Activated CD8-positive, alpha-beta memory T cell treated with anti-CD3 and anti-CD28 coated beads, Interleukin-2, amount 50 U/mL, for 48 hours (primary cell): Measurements from ENCODE around the gene KCTD12.
A peak's percentile ranks its signal among the peaks of the same experiment; 100 is the strongest.

Source experiments
- DNase-seq: peaks from one replicate; pipeline ENCODE4 v3.0.0-alpha.2; 2020

Gene KCTD12

DNA sequence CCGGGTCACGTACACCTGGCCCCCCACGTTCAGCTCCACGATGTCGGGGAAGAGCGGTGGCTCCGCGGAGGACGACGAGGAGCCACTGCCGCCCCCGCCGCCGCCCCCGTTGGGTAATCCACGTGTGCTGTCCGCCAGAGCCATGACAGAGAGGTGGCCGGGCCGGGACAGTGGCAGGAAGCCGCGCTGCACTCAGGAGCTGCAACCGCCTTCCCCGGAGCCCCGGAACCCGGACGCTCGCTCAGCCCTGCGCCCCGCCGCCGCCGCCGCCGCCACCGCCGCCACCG lies 257 bp downstream of the KCTD12 start:
- DNase-seq, result no peak

DNA sequence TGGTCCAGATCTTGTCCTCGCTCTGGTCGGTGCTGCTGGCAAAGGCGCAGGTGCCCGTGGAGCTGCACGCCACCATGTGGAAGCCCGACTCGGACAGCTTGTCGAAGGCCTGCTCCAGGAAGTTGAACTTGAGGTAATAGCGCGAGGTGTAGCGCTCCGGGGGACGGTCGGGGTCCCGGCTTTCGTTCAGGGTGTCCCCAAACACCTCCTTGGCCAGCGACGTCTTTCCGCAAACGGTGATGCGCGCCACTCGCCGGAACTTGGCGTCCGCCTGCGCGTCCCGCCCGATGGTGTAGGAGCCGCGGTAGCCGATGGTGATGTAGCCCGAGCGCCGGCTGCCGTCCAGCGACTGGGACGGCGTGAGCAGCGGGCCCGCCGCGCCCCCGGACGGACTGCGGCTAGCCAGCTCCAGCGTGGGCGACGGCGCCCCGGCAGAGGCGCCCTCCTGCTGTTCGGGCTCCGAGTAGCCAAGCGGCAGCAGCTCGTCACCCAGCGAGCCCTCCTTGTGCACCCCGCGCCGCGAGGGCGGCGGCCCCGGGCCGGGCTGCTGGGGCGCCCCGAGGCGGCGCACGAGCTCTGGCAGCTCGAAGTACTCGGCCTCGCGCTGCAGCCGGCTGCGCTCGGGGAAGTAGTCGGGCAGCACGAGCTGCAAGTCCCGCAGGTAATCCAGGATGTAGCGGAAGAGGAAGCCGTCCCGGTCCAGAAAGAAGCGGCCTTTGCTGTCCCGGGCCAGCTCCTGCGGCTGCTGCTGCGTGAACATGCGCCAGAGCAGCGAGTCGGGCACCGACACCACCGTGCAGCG lies 801 bp downstream of the KCTD12 start:
- peak; percentile 80 for DNase-seq

DNA sequence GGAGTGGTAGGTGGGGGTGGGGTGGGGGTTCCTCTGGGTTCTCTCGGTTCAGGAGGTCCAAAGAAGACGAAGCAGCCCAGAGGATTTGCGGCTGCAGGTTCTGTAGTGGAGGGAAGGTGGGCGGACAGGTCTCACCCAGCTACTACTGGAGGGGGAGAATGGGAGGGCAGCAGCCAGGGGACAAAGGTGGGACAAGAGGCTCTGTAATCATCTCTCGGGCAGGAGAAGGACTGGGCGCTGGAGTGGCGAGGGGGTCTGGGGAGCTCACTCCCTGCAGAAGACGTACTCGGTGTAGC lies 1.4 kb downstream of the KCTD12 start:
- DNase-seq, result no peak

DNA sequence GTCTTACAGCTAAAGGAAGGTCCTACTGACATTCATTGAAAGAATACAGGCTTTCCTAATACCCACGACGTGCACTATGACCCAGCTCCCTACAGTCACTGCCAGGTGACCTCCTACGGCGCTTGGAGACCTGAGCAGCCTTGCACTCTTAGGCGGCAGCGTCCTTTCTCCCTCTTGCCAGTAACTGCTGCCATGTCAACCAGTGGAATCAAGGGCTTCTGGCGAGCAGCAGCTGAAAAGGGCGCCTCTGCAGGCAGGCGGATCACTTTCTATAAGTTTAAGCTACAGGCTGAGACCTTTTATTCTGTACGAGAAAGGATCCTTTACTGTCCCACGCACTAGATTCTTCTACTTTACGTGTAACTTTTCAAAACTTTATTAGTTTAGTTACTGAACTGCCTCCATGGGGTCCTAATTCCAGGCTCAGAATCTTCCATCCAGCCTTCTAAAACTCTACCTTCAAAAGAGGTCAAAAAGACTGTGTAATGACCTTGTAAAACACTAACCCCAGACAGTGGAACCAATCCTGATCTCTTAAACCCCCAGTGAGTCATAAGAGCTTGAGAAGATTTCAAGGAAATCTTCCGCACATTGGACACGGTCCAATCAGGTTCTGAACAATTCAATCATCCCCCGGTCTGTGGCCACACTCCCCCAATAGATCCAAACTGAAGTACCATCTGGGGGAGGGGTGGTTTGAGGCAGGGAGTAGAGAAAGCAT lies 1.9 kb downstream of the KCTD12 start:
- DNase-seq, result peak; percentile 55

DNA sequence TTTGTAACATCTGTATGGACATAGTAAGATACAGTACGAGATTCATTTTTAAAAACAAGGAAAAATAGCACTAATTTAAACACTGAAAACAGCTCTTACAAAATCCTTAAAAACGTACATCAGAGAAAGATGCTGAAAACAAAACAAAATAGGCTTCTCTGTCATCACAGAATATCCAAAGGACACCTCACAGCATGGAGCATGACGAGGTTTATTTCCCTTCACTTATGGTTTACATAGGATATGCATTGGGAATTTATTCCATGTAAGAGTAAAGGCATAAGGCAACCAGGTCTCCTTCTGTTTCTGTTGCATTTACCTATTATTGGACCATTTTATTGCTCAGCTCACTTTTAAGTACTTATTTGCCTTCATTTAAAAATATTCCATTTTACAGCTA lies 3.0 kb downstream of the KCTD12 start:
- no peak for DNase-seq

DNA sequence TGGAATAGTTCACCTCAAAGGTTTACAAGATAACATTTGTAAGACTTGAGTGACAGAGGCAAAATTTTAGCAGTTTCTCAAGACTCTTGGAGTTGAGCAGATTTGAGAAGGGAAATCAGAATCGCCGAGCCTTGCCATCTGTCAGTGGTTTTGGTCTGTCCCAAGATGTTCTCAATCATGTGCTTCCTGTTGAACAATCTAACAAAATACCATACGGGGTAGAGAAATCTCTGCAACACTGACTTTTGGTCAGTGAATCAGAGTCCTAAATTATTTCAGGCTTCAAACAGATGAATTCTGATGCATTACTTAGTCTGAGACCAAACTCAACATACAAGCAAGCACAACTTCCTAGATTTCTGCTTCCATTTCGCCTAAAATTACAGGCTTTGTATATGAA lies 3.8 kb downstream of the KCTD12 start:
- no peak for DNase-seq

DNA sequence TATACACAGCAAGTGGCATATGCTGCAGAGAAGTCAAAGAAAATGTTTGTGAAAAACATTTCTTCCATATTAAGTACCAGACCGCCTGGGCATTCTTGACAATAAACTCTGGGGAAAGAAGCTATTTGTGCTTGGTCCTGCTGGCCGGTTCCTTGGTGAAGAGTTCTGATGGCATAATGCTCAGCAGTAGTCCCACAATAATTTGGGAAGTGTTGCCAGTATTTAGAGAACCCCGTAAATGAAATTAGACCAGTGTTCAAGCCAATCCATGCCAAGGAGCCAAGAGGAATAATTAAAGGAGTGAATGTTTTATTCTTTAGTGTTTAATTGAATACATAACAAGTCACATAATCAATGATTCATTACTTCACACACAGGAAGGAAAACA lies 6.3 kb downstream of the KCTD12 start:
- DNase-seq, result no peak

DNA sequence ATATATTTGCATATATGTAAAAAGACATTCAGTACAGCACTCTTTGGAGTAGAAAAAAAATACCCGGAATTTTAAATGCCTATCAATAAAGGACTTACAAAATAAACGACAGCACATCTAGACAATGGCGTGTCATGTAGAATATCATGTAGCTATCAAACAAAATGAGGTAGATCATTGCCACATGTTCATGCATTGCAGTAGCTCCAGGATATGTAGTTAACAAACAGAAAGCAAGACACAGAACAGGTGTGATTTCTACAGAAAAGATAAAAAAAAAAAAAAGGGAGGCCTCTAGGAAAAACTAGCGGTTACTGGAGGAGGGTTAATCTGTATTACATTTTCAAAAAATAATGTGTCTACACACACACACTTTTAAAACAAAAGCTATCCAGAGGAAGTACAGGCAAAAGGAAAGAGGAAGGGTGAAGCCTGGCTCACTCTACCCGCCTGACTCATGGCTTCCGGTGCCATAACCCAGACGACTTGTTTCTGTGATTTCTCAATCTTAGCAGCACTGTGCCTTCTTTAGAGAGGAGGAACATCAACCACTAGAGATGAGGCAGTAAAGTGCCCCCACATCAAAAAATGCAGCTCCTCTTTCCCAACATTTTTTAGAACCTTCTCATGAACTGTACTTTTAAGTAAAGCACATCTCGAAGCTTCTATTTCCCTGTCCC lies 6.9 kb downstream of the KCTD12 start:
- peak; percentile 63 for DNase-seq

DNA sequence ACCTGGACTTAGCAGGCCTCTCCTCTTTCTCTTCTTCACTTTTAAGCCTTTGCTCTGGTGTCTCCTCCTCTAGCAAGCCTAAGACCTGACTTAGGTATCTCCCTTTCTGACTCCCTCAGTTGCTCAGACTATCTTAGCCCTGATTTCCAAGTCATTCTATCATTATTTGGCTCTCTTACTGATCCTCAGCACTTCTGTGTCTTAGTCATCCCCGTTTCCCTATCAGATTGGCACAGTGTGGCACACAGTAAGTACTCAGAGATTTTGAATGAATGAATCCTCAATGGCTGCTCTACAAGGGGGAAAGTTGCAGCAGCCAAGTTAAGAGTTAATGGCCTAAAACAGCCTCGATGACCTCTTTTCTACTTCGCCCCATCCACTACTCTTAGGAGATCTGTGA lies 8.2 kb downstream of the KCTD12 start:
- DNase-seq, result no peak

DNA sequence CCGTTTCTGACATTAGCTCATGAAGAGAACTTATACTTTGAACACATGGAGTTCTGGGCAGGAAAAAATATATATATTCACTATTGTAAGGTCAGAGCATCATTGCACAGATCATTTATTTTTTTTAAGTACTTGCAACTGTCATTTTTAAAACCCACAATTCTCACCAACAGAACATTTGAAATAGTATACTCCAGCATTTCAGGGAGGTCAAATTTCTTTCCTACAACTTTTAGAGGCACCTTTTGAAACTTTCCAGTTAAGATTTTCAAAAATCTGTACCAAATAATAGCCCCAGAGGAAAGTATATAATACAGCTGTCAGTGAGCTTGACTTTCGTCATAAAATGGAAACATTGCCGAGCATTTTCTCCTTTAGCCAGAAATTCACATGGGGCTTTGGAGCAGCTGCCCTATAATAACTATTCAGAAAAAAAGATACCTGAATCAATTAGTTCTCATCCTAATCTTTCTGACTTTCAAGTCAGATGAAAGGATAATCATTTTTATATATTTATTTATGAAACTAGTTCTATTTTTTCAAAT lies 10.9 kb downstream of the KCTD12 start:
- DNase-seq, result no peak

DNA sequence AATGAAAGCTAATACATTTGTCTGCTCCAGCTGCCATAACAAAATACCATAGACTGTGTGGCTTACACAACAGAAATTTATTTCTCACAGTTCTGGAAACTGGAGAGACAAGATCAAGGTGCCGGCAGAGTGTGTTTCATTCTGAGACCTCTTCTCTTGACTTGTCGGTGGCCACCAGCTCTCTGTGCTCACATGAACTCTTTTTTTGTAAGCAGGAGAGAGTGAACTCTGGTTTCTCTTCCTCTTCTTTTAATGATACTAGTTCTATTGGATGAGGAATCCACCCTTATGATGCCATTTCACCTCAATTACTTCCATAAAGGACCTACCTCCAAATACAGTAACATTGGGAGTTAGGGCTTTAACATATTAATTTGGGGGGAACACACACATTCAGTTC lies 11.7 kb downstream of the KCTD12 start:
- no peak for DNase-seq

DNA sequence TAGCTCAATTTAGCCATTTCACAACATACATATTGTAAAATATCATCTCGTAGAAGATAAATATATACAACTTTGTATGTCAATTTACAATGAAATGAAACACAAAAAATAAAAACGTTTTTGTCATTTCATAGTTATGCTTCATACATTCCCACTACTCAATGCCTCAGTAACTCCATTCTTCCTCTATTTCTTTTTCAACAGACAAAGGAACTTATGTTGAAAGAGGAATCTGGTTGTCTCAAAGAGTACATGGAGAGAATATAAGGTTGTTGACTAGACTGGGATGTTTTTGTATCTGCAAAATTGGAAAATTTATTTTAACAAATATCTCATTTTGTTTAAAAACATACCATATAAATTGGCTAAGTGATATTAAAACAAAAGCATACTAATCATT lies 12.8 kb downstream of the KCTD12 start:
- DNase-seq, result no peak

DNA sequence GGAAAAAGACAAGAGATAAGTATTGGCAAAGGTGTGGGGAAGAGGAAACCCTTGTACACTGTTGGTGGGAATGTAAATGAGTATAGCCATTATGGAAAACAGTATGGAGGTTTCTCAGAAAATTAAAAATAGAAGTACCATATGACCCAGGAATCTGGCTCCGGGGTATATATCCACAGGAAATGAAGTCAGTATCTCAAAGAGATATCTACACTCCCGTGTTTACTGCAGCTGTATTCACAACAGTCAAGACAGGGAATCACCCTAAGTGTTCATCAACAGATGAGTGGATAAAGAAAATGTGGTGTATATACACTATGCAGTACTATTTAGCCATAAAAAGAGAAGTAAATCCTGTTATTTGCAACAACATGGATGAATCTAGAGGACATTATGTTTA lies 13.5 kb downstream of the KCTD12 start:
- DNase-seq, result no peak

DNA sequence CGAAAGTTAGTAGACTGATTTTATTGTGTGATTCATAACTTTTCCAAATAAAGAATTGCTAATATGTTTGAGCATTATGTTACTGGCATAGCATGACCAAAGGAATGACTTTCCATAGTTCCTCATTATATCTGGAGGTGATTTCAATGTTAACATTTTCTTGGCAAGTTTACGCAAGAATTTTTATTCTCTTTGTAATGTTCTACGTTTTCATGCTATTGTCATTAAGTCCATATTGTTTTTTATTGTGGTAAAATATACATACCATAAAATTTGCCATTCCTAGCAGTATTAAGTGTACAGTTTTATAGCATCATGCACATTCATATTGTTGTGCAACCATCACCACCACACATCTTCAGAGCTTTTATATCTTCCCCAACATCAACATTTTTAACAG lies 14.8 kb downstream of the KCTD12 start:
- no peak for DNase-seq

DNA sequence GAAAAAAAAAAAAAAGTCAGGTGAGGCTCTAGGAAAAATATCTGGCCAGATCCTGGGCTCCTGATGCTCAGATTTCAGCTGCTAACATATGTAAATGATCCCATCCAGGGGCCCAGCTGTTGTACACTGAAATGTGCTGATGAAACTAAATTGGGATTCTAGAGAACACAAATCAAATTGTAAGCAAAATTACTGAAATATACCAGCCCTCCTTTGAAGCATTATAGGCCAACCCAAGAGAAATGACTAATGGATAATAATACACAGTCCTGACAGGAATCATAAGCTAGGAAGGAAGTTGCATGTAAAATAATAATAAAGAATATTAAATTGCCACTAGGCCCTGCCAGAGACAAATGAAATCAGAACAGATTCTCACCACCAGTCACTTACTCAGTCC lies 17.8 kb downstream of the KCTD12 start:
- no peak for DNase-seq

DNA sequence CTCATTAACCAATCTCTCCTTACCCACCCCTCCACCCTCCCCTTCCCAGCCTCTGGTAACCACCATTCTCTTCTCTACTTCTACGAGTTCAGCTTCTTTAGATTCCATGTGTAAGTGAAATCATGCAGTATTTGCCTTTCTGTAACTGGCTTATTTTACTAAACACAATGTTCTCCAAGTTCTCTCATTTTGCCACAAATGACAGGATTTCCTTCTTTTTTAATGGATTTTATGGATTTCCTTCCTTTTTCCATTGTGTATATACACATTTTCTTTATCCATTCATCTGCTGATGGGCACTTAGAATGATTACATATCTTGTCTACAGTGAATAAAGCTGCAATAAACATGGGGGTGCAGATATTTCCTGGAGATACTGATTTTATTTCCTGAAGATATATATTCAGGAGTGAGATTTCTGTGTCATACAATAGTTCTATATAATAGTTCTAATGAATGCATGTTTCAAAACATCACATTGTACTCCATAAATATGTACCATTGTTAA lies 20.2 kb downstream of the KCTD12 start:
- no peak for DNase-seq

DNA sequence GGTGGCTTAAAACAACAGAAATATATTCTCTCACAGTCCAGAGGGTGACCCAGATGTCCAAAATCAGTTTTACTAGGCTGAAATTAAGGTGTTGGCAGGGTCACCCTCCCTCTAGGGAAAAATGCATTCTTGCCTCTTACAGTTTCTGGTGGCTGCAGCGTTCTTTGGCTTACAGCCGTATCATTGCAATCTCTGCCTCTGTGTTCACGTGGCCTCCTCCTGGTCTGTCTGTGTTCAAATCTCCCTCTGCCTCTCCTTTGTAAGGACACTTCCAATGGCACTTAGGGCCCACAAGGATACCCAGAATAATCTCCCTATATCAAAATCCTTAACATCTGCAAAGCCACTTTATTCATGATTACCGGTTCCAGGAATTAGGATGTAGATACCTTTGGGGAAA lies 21.1 kb downstream of the KCTD12 start:
- no peak for DNase-seq

DNA sequence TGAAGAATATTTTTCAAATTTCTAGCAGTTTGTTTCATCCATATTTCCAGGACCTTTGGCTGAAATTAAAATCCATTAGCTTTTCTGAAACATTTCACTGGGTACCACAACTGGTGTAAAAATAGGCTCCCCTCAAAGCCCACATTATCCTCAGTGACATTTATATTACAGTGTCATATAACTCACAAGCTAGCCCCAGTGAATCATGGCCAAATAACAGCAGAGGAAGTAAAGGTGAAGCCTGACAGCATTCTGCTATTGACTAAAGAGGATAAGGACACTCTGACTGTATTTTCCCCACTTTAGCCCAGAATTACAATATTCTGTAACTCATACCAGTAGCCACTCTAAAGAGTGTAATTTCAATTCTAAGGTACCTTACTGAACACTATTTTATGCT lies 21.9 kb downstream of the KCTD12 start:
- no peak for DNase-seq

DNA sequence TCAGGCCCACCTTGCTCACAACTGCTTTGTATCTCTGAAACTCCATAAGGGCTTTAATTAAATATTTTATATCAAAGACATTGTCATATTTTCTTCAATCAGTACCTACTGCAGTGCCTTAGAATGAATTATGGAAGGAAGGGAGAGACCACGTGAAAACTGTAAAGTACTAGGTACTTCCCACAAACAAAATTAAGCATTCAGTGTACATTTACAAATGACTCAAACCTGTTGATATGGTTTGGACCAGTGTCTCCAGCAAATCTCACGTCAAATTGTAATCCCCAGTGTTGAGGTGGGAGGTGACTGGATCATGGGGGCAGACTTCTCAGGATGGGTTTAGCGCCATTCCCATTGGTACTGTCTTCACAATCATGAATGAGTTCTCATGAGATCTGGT lies 23.2 kb downstream of the KCTD12 start:
- no peak for DNase-seq

DNA sequence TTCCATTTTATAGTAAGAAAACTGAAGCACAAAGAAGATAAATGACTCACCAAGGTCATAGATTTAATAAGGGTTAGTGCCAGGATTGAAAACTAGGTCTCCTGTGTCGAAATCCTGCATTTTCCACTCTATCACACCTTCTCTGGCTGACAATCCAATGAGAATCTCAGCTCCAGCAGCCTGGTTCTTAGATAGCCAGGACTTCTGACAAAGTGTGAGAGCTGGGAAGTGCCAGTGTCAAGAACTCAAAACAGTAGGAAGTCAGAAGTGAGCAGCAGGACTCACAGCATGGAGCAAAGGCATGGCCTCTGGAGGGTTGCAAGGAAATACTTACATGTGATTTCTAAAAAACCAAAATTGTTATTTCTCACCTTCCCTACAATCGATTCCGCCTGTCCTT lies 24.3 kb downstream of the KCTD12 start:
- no peak for DNase-seq

DNA sequence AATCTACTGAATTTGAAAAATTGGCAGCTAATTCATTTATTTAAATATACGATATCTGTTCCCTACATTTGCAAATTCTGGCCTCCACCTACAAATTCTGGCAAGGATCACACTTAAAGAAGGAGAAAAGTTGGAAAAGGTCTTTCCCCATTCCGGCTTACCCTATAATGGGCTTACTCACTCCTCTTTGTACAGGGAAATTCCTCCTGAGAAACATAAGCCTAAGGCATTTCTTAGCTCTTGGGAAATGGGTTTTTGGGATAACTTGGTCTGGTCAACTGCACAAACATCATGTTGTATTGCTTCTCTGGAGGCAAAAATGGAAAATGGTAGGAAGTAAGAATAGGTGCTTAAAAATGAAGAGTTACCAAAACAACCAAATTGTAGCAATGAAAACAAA lies 25.5 kb downstream of the KCTD12 start:
- no peak for DNase-seq

DNA sequence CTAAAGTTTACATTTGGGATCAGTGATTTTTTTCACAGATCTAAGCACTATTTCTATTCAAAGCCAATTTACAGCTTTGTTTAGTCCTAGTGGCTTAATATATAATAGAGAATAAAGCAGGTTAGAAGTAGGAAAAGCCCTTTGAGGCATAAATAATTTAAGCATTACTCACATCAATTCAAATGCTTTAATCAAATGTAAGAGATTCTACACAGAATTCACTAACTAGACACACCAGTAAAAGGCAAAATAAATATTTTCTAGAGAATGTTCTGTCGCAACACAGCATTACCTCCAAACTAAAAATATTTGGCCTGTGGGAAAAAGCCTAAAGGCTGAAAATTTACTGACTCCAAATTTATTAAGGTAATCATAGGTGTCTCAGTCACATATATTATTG lies 31.3 kb downstream of the KCTD12 start:
- DNase-seq, result no peak

DNA sequence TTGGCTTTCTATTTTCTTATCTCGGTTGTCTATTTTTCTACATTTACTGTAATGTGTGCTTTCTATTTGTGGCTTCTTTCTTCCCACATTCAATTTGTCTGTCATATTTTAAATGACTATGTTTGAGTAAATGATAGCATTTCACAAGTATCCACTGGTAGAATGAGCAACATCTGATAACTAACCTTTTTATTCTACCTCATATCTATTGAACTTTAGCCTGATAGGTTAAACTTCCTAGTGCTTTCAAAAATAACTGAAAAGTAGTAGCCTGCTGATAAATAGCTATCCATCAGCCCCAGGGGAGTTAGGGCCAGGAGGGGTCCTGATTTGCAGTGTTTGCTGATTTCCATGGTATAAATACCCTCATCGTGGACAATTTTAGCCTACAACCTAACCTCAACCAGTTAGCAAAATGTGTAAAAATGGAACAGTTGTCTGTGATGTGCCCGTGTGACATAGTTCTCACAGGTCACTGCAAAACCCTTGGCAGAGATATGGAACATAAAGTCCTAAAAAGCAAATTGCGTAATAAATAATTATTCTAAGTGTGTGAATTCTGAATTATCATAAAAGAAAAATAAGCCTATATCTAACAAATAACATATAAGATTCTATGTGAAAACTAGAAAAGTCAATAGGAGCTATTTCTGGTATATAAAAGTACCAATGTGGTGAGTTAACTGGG lies 32.1 kb downstream of the KCTD12 start:
- no peak for DNase-seq

DNA sequence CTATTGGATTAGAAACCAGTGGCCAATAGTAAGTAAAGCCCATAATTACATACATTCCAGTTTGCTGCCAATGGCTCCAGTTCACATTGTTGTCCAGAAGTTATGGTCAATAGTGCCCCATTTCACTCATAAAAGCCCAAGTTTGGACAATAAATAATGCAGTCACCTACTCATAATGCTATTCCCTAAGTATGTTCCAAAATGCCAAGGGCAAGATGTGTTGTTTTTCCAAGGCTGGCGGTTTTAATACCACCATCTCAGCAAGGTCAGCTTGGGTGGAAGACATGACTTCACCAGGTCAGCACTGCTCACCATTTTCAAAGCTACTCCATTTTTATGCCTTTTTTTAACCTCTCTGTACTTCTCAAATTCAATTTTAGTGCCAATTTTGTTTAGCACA lies 32.7 kb downstream of the KCTD12 start:
- no peak for DNase-seq
